ENCODE measurements around the gene RARS2.

- TF ChIP-seq ZNF830 (tag by site-specific recombination; IDR thresholded peaks at IDR 0.05; ENCODE audit: low read depth) (no peak), ZNF610 (tag by site-specific recombination; IDR thresholded peaks at IDR 0.05; ENCODE audit: borderline replicate concordance) (no peak), ZNF23 (tag by site-specific recombination; IDR thresholded peaks at IDR 0.05; ENCODE audit: borderline replicate concordance) (no peak), ZNF555 (tag by site-specific recombination; conservative IDR thresholded peaks at IDR 0.05) (no peak), ZNF140 (tag by site-specific recombination; IDR thresholded peaks at IDR 0.05) (no peak)
- TF ChIP-seq, protein P1, sequence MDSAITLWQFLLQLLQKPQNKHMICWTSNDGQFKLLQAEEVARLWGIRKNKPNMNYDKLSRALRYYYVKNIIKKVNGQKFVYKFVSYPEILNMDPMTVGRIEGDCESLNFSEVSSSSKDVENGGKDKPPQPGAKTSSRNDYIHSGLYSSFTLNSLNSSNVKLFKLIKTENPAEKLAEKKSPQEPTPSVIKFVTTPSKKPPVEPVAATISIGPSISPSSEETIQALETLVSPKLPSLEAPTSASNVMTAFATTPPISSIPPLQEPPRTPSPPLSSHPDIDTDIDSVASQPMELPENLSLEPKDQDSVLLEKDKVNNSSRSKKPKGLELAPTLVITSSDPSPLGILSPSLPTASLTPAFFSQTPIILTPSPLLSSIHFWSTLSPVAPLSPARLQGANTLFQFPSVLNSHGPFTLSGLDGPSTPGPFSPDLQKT (IDR thresholded peaks at IDR 0.05; ENCODE audit: borderline replicate concordance, low read depth, low read length): no peak
- TF ChIP-seq, protein P2, sequence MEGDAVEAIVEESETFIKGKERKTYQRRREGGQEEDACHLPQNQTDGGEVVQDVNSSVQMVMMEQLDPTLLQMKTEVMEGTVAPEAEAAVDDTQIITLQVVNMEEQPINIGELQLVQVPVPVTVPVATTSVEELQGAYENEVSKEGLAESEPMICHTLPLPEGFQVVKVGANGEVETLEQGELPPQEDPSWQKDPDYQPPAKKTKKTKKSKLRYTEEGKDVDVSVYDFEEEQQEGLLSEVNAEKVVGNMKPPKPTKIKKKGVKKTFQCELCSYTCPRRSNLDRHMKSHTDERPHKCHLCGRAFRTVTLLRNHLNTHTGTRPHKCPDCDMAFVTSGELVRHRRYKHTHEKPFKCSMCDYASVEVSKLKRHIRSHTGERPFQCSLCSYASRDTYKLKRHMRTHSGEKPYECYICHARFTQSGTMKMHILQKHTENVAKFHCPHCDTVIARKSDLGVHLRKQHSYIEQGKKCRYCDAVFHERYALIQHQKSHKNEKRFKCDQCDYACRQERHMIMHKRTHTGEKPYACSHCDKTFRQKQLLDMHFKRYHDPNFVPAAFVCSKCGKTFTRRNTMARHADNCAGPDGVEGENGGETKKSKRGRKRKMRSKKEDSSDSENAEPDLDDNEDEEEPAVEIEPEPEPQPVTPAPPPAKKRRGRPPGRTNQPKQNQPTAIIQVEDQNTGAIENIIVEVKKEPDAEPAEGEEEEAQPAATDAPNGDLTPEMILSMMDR (tag by site-specific recombination; IDR thresholded peaks at IDR 0.05): no peak
Observed at GRCh38 chr6:87498048-87498447, 91.7 kb downstream of the RARS2 start.
